Testis (tissue), 2 donors: ENCODE measurements around the gene STIM1.

Experiments
- CTCF ChIP-seq, 3 experiments: fragments of 450-650 bp in 2 of 3; fragments of 200-600 bp in 1 of 3; sonication (generic) in 1 of 3; IDR thresholded peaks; one replicate each; pipeline ENCODE4 v1.5.1; 2016 to 2019; ENCODE audit warnings: antibody characterized with exemption in 3 of 3, mild to moderate bottlenecking in 2 of 3, moderate library complexity in 1 of 3
- POLR2A ChIP-seq: fragments of 450-650 bp; IDR thresholded peaks from one replicate; pipeline ENCODE4 v1.6.1; 2017; ENCODE audit warnings: antibody characterized with exemption, mild to moderate bottlenecking, moderate library complexity

GRCh38 chr11:4098026-4098621 is 242.7 kb downstream of the STIM1 start:
- TF ChIP-seq CTCF (IDR thresholded peaks at IDR 0.05): no peak
- TF ChIP-seq POLR2A: no peak
